ENCODE measurements around the gene KRTAP22-1. TPM values are rescaled to one million over a fixed set of nuclear protein-coding genes. Genes with fewer than 3 reads are reported as not detected.

The KRTAP22-1 gene
- total RNA-seq, 1 donor from 2014 or later = not detected

DNA sequence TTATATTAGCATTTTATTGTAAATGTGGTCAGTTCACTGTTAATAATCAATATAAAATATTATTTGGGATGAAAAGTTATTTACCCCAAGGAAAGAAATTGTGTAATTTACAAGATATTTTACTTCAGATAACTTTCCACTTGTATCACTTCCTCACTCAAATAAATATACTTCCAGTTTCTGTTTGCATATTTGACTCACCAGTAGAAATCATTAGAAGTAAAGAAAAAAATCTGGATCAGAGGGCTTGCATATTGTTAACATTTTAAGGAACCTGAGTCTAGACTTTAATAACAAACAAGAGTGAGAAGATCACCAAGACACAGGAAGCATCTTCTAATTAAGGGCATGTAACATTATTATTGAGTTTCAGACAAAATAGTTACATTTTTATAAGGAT, 19.2 kb downstream of the KRTAP22-1 start:
- DNase-seq = no peak
- CTCF ChIA-PET = no interaction called here
- POLR2A ChIA-PET = no interaction called here

DNA sequence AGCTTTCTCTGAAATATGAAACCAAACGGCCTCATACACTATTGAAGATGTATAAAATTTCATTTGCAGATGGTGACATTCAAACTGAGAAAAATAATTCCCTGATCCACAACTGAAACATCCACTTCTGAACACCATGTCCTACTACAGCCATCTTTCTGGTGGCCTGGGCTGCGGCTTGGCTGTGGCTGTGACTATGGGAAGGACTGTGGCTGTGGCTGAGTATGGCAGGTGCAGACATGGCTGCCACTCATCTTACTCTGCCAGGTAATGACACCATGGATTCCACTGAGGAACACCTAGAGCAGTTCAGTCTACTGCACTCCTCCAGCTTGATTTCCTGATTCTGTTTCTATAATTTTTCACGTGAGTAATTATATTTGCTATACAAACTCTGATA, 19.6 kb downstream of the KRTAP22-1 start, which contains the start of gene KRTAP20-4:
KRTAP20-4 (plus strand) TSS at position 106 of the 400 bp plus-strand sequence.
- no peak within 1 kb of the TSS for H3K4me3 Mint-ChIP-seq
- ChIA-PET CTCF (no interaction called here), POLR2A (no interaction called here)
- intact Hi-C loops (cut with micrococcal nuclease) = loop anchor here (10.0 kb wide), 1 partner anchor 74 kb away; no protein-coding TSS in a partner anchor
- TF ChIP-seq, protein P1, sequence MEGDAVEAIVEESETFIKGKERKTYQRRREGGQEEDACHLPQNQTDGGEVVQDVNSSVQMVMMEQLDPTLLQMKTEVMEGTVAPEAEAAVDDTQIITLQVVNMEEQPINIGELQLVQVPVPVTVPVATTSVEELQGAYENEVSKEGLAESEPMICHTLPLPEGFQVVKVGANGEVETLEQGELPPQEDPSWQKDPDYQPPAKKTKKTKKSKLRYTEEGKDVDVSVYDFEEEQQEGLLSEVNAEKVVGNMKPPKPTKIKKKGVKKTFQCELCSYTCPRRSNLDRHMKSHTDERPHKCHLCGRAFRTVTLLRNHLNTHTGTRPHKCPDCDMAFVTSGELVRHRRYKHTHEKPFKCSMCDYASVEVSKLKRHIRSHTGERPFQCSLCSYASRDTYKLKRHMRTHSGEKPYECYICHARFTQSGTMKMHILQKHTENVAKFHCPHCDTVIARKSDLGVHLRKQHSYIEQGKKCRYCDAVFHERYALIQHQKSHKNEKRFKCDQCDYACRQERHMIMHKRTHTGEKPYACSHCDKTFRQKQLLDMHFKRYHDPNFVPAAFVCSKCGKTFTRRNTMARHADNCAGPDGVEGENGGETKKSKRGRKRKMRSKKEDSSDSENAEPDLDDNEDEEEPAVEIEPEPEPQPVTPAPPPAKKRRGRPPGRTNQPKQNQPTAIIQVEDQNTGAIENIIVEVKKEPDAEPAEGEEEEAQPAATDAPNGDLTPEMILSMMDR (IDR thresholded peaks at IDR 0.05) = no peak
- H3K9me3 Mint-ChIP-seq = peaks cover 10% of the 10 kb centered on the region
- no peaks in the 10 kb centered on the region for H3K4me1 Mint-ChIP-seq
- H3K36me3 Mint-ChIP-seq (ENCODE audit: low read depth) = no peaks in the 10 kb centered on the region
- DNase-seq (no peak), ATAC-seq (ENCODE audit: low read depth) (no peak)
- H3K27ac Mint-ChIP-seq = no peak within 1 kb of the TSS
- H3K27me3 Mint-ChIP-seq = no peaks in the 10 kb centered on the region

More for the DNA sequence above, 19.2 kb downstream of the KRTAP22-1 start:
- Mint-ChIP-seq H3K9me3 (peaks cover 12% of the 10 kb centered on the region), H3K4me3 (no peak overlapping the region), H3K27ac (no peak overlapping the region), H3K27me3 (no peaks in the 10 kb centered on the region), H3K36me3 (ENCODE audit: low read depth) (no peaks in the 10 kb centered on the region), H3K4me1 (no peaks in the 10 kb centered on the region)
- no peak for ATAC-seq (ENCODE audit: low read depth)
- TF ChIP-seq, protein P1 (IDR thresholded peaks at IDR 0.05) = no peak
- intact Hi-C loops (cut with micrococcal nuclease) = loop anchor here (10.0 kb wide), 1 partner anchor 75 kb away; no protein-coding TSS in a partner anchor

DNA sequence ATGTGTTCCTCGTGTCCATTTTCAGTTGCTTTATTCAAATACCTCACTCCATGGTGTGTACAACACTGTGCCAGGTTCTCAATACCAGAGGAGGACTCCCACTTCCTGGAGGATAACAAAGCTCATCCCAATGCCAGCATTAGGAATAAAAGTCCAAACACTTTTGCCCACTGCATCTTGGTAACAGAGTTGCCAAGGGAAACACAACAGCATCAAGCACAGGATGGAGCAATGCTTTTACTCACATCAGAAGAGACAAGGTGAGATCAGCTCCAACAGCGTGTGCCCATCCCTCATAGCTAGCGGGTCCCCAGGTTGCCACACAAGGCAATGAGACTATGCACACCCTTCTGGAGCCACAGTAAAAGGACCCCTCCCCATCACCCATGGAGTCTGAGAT, 22.5 kb downstream of the KRTAP22-1 start:
- Mint-ChIP-seq H3K4me1 (no peaks in the 10 kb centered on the region), H3K27ac (no peak overlapping the region), H3K9me3 (peaks cover 8% of the 10 kb centered on the region), H3K4me3 (no peak overlapping the region), H3K36me3 (ENCODE audit: low read depth) (no peaks in the 10 kb centered on the region), H3K27me3 (no peaks in the 10 kb centered on the region)
- ATAC-seq (ENCODE audit: low read depth) = no peak
- no peak for DNase-seq
- intact Hi-C loops (cut with micrococcal nuclease) = loop anchor here (10.0 kb wide), 1 partner anchor 71 kb away; no protein-coding TSS in a partner anchor
- CTCF ChIA-PET = no interaction called here
- TF ChIP-seq, protein P1 (IDR thresholded peaks at IDR 0.05) = no peak
- POLR2A ChIA-PET = no interaction called here

DNA sequence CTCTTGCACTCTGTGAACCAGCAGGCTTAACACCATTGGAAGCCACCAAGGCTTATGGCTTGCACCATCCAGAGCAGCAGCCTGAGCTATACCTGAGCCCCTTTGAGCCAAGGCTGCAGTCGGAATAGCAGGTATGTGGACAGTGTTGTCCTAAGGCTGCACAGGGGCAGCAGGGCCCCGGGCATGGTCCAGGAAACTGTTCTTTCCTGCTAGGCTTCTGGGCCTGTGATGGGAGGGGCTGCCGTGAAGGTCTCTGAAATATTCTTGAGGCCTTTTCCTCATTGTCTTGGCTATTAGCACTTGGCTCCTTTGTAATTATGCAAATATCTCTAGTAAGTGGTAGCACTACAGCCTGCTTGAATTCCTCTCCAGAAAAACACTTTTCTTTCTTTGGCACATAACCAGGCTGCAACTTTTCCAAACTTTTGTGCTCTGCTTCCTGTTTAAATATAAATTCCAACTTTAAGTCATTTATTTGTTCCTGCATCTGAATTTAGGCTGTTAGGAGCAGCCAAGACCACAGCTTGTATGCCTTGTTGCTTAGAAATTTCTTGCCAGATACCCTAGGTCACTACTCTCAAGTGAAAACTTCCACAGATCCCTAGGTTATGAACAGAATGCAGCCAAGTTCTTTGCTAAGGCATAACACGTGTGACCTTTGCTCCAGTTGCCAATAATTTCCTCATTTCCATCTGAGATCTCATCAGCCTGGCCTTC, 24.7 kb downstream of the KRTAP22-1 start:
- Mint-ChIP-seq H3K4me1 (no peaks in the 10 kb centered on the region), H3K27ac (no peak overlapping the region), H3K9me3 (peaks cover 8% of the 10 kb centered on the region), H3K27me3 (no peaks in the 10 kb centered on the region), H3K4me3 (no peak overlapping the region), H3K36me3 (ENCODE audit: low read depth) (no peaks in the 10 kb centered on the region)
- ATAC-seq (ENCODE audit: low read depth) (no peak), DNase-seq (no peak)
- intact Hi-C loops (cut with micrococcal nuclease) = loop anchor here (10.0 kb wide), 1 partner anchor 69 kb away; no protein-coding TSS in a partner anchor
- CTCF ChIA-PET = no interaction called here
- TF ChIP-seq, protein P1 (IDR thresholded peaks at IDR 0.05) = no peak
- POLR2A ChIA-PET = no interaction called here

DNA sequence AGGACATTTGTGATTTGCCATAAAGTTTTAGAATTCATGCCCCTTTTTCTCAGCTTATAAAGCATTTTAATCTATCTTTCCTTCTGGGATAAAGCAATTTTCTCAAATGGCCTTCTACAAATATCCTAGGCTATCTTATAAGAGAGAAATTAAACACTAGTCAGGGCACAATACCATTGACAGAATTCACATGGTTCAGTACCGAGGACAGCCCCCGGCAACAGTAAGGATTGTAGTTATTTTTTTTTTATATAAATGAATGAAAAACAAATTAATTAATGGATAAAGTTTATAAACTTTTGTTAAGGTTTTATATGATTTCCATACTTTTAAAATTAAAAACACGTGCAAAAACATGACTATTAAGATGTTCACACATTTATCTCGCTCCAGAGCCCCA, 27.2 kb downstream of the KRTAP22-1 start:
- ChIA-PET CTCF (no interaction called here), POLR2A (no interaction called here)
- no peaks in the 10 kb centered on the region for H3K4me1 Mint-ChIP-seq
- ATAC-seq (ENCODE audit: low read depth) = no peak
- no peak overlapping the region for H3K4me3 Mint-ChIP-seq
- H3K36me3 Mint-ChIP-seq (ENCODE audit: low read depth) = no peaks in the 10 kb centered on the region
- TF ChIP-seq, protein P1 (IDR thresholded peaks at IDR 0.05) = no peak
- H3K27me3 Mint-ChIP-seq = no peaks in the 10 kb centered on the region
- no peak for DNase-seq
- H3K27ac Mint-ChIP-seq = no peak overlapping the region
- H3K9me3 Mint-ChIP-seq = peaks cover 8% of the 10 kb centered on the region
- intact Hi-C loops (cut with micrococcal nuclease) = loop anchor here (10.0 kb wide), 1 partner anchor 67 kb away; no protein-coding TSS in a partner anchor

Measured in activated B cell treated with CpG ODN at 0.5 μM for 24 hours (primary cell).